BJ (cell line): ENCODE measurements around the gene FUT8. TPM values are rescaled to one million over a fixed set of nuclear protein-coding genes. Genes with fewer than 3 reads are reported as not detected.

Source experiments
- polyA plus RNA-seq: library from polyadenylated mRNA; depleted of rRNA; stranded (reverse); fragments of >200 nt; gene quantifications from 2 replicates; pipeline ENCODE4 v1.2.3, GENCODE V29; 2011
- small RNA-seq: library from RNA; depleted of rRNA; stranded (forward); fragments of <200 nt; gene quantifications from one replicate; pipeline ENCODE3, GENCODE V24; 2012; ENCODE audit warnings: low replicate concordance, low read depth; ENCODE audit not compliant: insufficient read length

Gene FUT8
- polyA plus RNA-seq, 1 experiment = 14.7 TPM

Small RNAs within 50 kb of the gene (small RNA-seq; reads per million reads assigned to genes)
- 3.2 reads per million, percentile 41 among the genes with 10 or more reads in this experiment for gene MIR625
